ENCODE measurements around the gene THUMPD2.

THUMPD2 gene

DNA sequence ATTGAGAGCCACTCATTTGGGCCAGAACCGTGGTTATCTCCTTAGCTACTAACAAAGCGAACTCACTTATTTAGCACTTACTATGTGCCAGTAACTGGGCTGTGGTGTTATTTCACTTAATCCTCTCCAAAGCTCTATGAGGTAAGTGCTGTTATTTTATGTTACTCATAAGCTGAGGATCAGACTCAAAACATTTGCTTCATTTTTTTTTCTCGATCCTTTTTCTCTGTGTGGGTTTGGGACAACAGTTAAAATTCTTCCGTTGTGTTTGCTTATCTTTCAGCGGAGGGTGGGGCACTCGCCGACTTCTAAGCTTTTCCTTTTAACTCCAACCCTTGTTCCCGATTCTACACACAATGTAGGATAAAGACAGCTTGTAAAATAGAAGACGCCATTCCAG lies 60.6 kb downstream of the THUMPD2 start:
- no peak for DNase-seq (ENCODE audit: low read depth, low spot score)

DNA sequence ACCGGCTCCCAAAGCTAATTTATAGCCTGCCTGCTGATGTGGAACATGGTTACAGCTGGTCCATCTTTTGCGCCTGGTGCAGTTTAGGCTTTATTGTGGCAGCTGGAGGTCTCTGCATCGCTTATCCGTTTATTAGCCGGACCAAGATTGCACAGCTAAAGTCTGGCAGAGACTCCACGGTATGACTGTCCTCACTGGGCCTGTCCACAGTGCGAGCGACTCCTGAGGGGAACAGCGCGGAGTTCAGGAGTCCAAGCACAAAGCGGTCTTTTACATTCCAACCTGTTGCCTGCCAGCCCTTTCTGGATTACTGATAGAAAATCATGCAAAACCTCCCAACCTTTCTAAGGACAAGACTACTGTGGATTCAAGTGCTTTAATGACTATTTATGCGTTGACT lies 62.0 kb downstream of the THUMPD2 start:
- DNase-seq (ENCODE audit: low read depth, low spot score), result no peak

DNA sequence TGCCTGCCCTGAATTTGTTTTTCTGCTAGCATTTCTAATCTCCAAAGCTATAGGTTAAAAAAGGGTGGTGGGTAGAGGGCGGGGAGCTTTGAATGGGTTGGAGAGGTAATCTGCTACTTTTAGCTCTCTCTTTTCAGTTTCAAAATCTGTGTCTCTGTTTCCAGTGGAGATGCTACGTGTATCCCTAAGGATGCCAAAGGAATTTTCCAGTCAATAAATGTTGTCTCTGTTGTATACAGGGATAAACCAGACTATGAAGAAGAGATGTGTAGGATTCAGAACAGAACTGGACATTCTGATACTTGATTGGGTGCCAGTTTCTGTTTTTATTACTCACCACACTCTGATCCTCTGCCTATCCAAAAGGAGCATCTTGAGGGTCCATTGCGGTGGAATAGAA lies 63.2 kb downstream of the THUMPD2 start:
- DNase-seq (ENCODE audit: low read depth, low spot score), result no peak

DNA sequence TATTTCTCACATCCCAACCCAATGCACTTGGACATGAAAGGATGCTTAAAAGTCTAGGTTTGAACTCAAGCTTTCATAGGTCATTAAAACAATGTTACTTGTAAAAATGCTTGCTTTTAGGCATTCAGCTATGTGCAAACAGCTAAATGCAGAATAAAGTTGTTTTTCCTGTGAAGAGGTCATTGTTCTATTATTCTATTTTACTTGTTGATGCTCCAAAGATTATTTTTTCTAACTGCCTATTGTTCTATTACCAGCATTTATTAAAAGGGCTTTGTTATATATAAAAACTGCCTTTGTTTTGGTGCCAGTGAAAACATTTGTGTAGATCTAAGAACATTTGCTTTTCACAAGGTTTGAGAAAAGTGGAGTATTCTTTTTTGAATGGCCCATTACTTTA lies 64.0 kb downstream of the THUMPD2 start:
- no peak for DNase-seq (ENCODE audit: low read depth, low spot score)

DNA sequence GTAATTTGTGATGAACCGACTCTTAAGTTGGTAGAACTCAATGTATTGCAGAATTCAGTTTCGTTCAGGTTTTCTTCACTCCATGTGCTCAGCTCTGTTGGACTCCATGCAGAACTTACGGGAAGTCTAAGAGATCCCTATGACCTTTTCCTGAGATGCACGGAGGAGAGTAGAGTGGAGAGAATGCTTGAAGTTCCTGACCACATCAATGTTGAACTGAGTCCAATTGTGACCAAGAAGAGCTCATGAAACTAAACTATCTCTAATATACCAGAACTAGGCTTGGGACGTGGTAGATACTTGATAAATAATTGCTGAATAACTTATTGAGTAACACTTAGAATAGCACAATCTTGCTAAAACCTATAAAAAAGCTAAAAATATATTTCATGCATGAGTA lies 66.1 kb downstream of the THUMPD2 start:
- no peak for DNase-seq (ENCODE audit: low read depth, low spot score)

DNA sequence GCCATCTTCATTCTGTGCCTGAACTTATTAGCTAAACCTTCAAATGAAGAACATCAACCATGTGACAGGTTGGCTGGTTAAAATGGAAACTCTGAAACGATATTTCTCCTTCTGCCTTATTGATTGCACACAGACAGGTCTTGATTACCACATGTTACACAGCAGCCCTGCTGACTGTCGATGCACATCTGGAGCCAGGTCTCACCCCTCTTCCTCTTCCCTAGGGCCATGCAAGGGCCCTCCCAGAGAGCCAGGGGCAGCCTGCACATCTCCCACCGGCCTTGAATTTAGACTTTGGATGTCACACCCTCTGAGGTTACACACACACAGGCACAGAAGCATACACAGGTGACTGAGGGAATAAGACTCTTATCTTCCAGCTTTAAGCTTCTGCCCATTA lies 68.3 kb downstream of the THUMPD2 start:
- DNase-seq (ENCODE audit: low read depth, low spot score), result no peak

DNA sequence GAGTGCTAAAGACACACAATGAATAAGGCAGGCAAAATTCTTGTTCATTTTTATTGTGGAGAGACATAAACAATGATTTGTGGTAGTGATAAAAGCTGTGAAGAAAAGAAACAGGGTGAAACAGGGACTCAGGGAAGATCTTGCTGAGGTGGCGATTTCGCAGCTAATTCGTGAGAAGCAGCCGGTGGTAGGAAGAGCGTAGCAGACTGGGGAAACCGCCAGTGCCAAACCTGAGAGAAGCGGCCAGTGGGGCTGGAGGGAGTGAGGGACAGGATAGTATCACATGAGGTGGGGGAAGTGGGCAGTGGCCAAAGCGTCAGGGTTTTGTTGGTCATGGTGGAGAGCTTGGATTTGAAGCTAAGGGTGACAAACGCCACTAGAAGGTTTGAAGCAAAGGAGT lies 71.1 kb downstream of the THUMPD2 start:
- DNase-seq (ENCODE audit: low read depth, low spot score), result no peak

DNA sequence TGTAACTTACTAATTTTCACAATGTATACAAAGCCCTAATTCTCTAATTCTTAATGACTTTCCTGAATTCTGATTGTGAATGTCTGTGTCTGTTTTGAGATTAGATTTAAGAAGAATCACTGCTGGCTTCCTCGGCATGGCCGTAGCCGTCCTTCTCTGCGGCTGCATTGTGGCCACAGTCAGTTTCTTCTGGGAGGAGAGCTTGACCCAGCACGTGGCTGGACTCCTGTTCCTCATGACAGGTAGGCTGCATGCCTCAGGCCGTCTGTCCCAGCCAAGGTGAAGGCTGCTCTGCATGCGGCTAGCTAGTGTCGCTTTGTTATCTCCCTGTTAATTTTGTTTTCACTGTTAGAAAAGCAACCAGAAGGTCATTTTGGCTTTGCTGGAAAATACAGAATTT lies 72.1 kb downstream of the THUMPD2 start:
- no peak for DNase-seq (ENCODE audit: low read depth, low spot score)

DNA sequence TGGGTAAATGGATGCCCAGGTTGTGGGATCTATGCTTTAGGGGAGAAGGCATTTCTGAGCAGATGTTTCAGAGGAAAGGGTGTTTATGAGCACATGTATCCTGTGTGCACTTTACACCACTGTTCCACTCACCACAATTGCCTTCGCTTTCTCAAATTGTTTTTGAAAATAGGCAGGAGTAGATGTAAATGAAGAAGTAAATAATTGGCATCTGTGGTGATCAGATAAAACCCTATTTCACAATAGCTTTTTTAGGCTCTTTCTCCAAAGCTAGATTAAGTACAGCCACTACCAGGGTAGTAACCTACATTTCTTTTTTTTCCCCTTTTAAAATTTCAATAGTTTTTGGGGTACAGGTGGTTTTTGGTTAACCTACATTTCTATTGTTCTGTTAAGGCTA lies 72.7 kb downstream of the THUMPD2 start:
- no peak for DNase-seq (ENCODE audit: low read depth, low spot score)

DNA sequence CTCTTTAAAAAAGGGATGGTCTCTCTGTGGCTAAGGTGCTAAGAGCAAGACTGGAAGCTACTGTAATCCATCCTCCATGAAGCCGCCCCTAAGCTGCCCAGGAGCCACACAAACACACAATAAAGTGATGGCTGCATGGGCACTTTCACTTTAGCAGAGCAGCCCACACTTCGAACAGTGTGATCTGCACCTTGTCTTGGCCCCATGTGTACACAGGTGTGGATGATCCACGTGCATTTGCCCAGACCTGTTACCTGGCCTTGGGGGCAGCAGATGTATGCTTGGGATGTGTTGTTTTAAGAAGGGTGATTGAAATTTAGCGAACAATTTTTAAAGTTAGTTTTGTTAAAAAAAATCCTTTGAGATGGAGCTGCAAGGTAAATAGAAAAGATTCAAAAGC lies 73.4 kb downstream of the THUMPD2 start:
- no peak for DNase-seq (ENCODE audit: low read depth, low spot score)

DNA sequence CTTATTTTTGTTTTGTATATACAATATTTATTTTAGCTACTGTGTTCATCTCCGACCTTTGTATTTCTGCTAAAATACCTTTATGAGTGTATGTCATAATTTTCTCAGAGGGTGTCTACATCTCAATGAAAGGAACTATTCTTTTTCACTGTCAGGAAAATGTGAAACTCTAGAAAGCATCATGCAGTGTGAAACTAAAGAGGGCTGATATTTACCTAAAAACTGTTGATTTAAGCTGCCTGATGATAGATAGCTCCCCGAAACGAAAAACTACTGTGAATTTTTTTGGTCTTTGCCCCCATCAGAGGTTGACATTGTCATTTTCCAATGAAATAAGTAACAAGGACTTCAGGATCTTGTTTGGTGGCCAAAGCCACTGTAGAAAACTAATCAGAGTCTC lies 74.5 kb downstream of the THUMPD2 start:
- DNase-seq (ENCODE audit: low read depth, low spot score), result no peak

DNA sequence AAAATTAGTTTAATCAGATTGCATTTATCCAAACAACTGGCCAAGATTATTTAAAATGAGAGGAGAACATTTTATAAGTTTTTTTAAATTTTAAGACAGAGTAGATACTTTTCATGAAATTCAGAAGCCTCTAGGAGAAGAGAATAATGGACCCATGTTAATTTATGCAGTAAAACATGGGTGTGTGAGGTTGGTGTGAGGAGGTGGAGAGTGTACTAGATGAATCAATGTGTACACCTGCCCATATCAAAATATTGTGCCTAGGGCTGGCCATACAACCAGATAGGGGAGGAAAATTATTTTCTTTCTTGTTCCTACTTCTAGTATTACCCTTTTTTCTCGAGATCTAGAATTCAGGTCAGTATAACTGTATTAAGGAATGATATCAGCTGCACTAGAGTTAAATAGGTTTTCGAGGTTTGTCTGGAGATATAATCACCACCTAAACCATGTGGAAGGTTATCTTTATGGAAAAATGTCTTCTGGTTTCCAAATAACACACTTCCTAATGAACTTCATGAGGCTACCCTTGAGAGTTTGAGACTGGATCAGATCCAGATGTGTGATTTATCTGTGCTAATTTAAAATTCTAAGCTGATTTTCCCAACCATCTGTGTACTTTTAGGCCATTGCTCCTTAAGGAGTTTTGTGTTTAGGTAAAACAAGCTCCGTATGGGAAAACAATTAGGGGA lies 75.7 kb downstream of the THUMPD2 start:
- DNase-seq (ENCODE audit: low read depth, low spot score), result no peak

DNA sequence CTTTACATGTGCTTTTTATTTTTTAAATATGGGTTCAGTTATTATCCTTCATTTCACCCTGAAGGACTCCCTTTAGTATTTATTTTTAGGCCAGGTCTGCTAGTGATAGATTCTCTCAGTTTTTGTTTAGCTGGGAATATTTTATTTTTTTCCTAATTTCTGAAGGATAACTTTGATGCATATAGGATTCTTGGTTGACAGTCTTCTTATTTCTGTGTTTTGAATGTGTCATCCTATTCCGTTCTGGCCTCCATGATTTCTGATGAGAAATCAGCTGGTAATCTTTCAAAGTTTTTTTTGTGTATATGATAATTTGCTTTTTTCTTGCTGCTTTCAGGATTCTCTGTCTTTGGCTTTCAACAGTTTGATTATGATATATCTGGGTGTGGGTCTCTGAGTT lies 77.9 kb downstream of the THUMPD2 start:
- no peak for DNase-seq (ENCODE audit: low read depth, low spot score)

DNA sequence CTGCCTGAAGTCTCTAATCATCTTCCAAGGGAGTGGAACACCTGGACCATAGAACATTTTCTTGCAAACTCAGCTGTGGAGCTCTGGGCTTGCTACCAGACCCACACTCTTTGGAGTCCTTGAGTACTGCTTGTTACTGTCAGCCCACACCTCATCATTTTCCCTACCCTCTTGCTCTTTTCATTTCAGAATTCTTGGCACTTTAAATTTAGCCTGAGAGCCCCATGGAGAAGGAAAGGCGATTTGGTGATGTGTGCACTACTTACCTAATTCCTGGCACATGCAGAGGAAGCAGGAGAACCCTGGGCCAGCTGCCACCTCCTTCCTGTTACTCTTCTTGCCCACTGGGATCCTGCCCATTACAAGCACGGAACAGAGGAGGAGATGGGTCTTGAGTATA lies 81.6 kb downstream of the THUMPD2 start:
- DNase-seq (ENCODE audit: low read depth, low spot score), result no peak

DNA sequence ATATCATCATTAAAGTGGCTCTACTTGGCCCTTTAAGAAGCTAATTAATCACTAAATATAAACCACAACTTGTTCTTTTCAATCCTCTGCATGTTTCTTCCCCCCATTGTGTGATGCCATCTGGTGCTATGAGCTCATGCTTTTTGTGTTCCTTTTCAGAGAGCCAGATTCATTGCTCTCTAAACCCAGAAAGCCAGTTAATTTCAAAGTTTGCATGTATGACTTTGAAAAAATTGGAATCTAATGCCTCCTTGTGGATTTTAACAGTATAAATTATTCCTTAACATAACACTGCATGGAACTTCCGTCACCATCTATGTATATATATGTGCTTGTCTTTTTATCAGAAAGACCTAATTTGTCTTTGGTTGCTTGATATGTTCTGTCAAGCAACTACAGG lies 82.2 kb downstream of the THUMPD2 start:
- no peak for DNase-seq (ENCODE audit: low read depth, low spot score)

DNA sequence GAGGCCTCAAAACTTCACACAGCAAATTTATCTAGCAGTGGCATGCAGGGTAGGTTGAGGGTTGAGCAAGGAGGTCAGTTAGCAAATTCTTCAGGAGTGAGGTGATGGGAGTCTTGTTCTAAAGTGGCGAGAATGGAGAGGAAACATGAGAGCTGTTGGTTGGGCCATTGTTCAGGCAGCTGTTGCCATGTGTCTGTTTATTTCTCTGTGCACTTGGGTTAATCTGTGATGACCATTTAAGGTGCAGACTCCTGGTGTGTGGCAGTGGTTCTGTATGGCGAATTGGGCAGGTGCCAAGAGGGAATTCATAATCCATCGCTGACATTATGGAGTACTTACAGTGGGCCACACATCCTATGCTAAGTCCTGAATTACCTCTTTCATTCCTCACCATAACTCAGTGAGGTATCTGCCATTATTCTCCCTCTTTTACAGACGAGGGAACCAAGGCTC lies 82.9 kb downstream of the THUMPD2 start:
- DNase-seq (ENCODE audit: low read depth, low spot score), result no peak

DNA sequence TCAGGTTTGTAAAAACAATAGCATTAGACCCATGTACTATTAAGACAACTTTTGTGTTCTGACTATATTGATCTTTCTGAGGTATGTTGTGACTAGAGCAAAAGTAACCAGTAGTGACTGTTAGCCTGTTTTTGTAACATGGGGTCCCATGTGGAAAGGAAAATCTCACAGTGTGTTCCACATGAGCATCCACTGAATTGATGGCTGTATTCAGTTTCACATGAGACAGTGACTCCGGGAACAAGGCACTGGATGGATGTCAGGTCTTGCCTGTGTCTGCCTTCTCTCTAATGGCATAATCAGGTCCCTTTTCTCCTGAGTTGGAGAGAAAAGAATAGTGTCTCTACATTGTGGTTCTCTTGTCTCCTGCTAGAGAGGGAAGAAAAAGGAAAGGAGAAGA lies 85.8 kb downstream of the THUMPD2 start:
- DNase-seq (ENCODE audit: low read depth, low spot score), result no peak

DNA sequence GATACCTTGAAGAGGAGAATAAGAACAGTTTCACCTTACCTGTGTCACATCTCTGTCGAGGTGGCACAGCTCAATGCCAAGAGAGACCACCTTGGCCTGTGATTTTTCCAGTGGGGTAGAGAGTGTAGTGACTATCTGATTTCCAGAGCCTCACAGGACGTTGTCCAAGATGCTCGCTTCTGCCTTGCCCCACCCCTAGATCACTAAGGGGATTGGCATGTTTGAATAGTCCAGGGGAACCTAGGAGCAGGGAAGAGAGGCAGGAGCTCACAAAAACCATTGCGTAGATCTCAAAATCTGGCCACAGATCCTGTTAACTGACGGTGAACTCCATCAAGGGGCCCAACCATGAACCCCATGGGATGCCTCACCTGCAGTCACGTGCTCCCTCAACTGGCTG lies 89.2 kb downstream of the THUMPD2 start:
- no peak for DNase-seq (ENCODE audit: low read depth, low spot score)

DNA sequence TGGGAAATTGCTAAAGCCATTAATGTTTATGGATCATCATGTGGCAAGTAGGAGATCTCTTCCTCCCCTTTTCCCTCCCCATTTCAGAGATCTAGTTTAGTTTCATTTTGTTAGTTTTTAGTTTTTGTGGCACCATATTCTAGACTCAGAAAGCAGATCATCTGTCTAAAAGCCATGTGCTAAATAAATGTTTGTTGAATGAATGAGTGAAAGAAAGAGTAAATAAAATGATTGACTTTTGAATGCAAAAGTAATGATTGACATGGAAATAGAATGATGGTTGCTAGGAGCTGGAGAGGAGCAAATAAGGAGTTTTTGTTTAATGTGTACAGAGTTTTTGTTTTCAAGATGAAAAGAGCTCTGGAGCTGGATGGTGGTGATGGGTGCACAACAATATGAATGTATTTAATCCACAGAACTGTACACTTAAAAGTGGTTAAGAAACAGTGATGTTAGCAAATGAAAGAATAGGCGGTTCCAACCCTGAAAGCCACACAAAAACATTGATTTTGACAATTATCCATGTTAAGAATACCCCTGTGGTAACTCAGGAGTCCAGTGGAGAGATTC lies 89.7 kb downstream of the THUMPD2 start:
- DNase-seq (ENCODE audit: low read depth, low spot score), result no peak

DNA sequence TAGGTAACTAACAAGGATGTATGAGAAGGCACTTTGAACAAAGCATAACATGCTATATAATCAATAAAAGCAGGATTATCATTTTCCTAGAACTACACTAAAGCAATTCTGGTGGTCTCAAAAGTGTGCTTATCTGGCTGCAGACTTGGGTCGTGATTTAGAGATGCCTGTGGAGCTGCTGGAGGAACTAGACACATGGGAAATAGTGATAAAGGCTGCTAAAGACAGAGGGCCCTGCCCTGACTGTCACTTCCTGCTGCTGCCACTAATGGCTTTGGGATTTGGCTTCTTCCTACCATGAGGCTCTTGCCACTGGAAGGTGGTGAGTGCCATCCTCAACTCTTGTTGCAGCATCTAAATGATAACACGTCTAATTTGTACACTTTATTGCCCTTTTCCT lies 90.9 kb downstream of the THUMPD2 start:
- DNase-seq (ENCODE audit: low read depth, low spot score), result no peak

DNA sequence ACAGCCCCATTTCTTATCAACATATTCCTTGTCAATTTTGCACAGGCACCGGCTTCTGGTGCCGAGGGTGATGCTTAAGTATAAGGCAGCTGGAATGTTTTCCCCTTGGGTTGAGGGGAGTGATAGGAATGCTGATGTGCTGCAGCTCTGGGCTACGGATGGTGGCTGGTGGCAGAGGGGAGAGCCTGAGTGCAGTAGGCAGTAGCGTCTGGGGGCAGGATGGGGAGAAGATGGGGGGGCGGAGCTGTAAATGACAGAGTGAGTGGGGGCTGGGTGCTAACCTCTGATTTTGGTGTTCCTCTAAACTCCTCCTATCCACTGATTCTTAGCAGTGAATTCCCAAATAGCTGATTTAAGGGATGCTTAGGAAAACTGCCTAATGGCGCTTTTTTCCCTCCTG lies 92.6 kb downstream of the THUMPD2 start:
- no peak for DNase-seq (ENCODE audit: low read depth, low spot score)
